HepG2 (cell line): ENCODE measurements around the gene MXRA8. TPM values are rescaled to one million over a fixed set of nuclear protein-coding genes. Genes with fewer than 3 reads are reported as not detected.
A peak's percentile ranks its signal among the peaks of the same experiment; 100 is the strongest.

Experiments
- CHD2 ChIP-seq: IDR thresholded peaks from 2 replicates; pipeline ENCODE4 v1.6.1; 2011; ENCODE audit warnings: low read depth, low read length, improper control_type of control experiment
- GATAD1 ChIP-seq: IDR thresholded peaks from 2 replicates; pipeline ENCODE4 v1.6.1; 2016; ENCODE audit warnings: missing genetic modification reagents, missing compliant biosample characterization
- MTF2 ChIP-seq: sonication (generic); formaldehyde crosslinking; IDR thresholded peaks from 2 replicates; pipeline ENCODE4 v1.5.0; 2020; ENCODE audit warnings: missing genetic modification reagents, borderline replicate concordance
- NFKB2 ChIP-seq: sonication (generic); formaldehyde crosslinking; IDR thresholded peaks from 2 replicates; pipeline ENCODE4 v1.4.0; 2020; ENCODE audit warnings: missing genetic modification reagents, borderline replicate concordance
- POLR2G ChIP-seq: fragments of 200-400 bp; formaldehyde crosslinking; IDR thresholded peaks from 2 replicates; pipeline ENCODE4 v1.6.1; 2018; ENCODE audit warnings: mild to moderate bottlenecking, low read depth, low read length, moderate library complexity
- RBM39 ChIP-seq: fragments of 200-400 bp; formaldehyde crosslinking; IDR thresholded peaks from one replicate; pipeline ENCODE4 v1.6.1; 2018; ENCODE audit warnings: antibody characterized with exemption, mild to moderate bottlenecking, low read depth, low read length; ENCODE audit not compliant: poor library complexity, severe bottlenecking
- SAP130 ChIP-seq: IDR thresholded peaks from 2 replicates; pipeline ENCODE4 v1.6.1; 2016; ENCODE audit warnings: low read depth
- SMARCC2 ChIP-seq: fragments of 450-650 bp; IDR thresholded peaks from 2 replicates; pipeline ENCODE4 v1.6.1; 2017; ENCODE audit warnings: antibody characterized with exemption, mild to moderate bottlenecking
- THAP9 ChIP-seq: sonication (generic); formaldehyde crosslinking; IDR thresholded peaks from 2 replicates; pipeline ENCODE4; 2020; ENCODE audit warnings: missing genetic modification reagents, mild to moderate bottlenecking, borderline replicate concordance
- TMF1 ChIP-seq: sonication (generic); formaldehyde crosslinking; IDR thresholded peaks from 2 replicates; pipeline ENCODE4 v1.8.1; 2022; ENCODE audit warnings: low read depth, missing genetic modification reagents
- YEATS2 ChIP-seq: sonication (generic); formaldehyde crosslinking; IDR thresholded peaks from 2 replicates; pipeline ENCODE4 v1.4.0; 2020; ENCODE audit warnings: missing genetic modification reagents, borderline replicate concordance
- ZFP90 ChIP-seq: sonication (generic); formaldehyde crosslinking; IDR thresholded peaks from 2 replicates; pipeline ENCODE4 v1.8.0; 2022; ENCODE audit warnings: missing genetic modification reagents, mild to moderate bottlenecking, inconsistent platforms, borderline replicate concordance
- ZMYM4 ChIP-seq: sonication (generic); formaldehyde crosslinking; IDR thresholded peaks from 2 replicates; pipeline ENCODE4 v1.8.1; 2023; ENCODE audit warnings: mild to moderate bottlenecking, missing genetic modification reagents
- ZNF10 ChIP-seq: sonication (generic); formaldehyde crosslinking; IDR thresholded peaks from 2 replicates; pipeline ENCODE4 v1.4.0; 2020; ENCODE audit warnings: mild to moderate bottlenecking, low read depth, missing genetic modification reagents, borderline replicate concordance
- ZNF17 ChIP-seq: sonication (generic); formaldehyde crosslinking; IDR thresholded peaks from 2 replicates; pipeline ENCODE4 v1.5.0; 2020; ENCODE audit warnings: mild to moderate bottlenecking, missing genetic modification reagents
- ZNF672 ChIP-seq: sonication (generic); formaldehyde crosslinking; IDR thresholded peaks from 2 replicates; pipeline ENCODE4 v1.8.1; 2022; ENCODE audit warnings: missing genetic modification reagents
- ZNF777 ChIP-seq: sonication (generic); formaldehyde crosslinking; IDR thresholded peaks from 2 replicates; pipeline ENCODE4 v1.4.0; 2020; ENCODE audit warnings: missing genetic modification reagents
- ZNF879 ChIP-seq: sonication (generic); formaldehyde crosslinking; IDR thresholded peaks from 2 replicates; pipeline ENCODE4 v1.8.1; 2023; ENCODE audit warnings: missing genetic modification reagents
- polyA plus RNA-seq, 8 experiments: library from polyadenylated mRNA; depleted of rRNA in 3 of 8; stranded (reverse) in 7 of 8; unstranded in 1 of 8; fragments of >200 nt; fragmentation: Illumina TruSeq in 4 of 8; extraction: Trizol in 4 of 8; gene quantifications; 2 replicates each; pipeline versions ENCODE4 v1.2.1 to v1.2.3, GENCODE V29; 2011 to 2016; ENCODE audit warnings: low read depth in 4 of 8, missing spikeins in 1 of 8, mixed read lengths in 1 of 8; ENCODE audit not compliant: insufficient read depth in 1 of 8
- total RNA-seq, 5 experiments: library from RNA; depleted of rRNA; stranded (reverse); fragments of >200 nt; fragmentation: Illumina TruSeq; extraction: Trizol; gene quantifications; 2 replicates each; pipeline ENCODE4 v1.2.3, GENCODE V29; 2016; ENCODE audit warnings: low read depth in 1 of 5
- TF ChIP-seq, protein P1 (sequence below): sonication (generic); formaldehyde crosslinking; IDR thresholded peaks from 2 replicates; pipeline ENCODE4 v1.5.1; 2020; ENCODE audit warnings: mild to moderate bottlenecking, missing genetic modification reagents, moderate library complexity
- TF ChIP-seq, protein P2 (sequence below): IDR thresholded peaks from 2 replicates; pipeline ENCODE4 v1.6.1; 2016; ENCODE audit warnings: mild to moderate bottlenecking, missing biosample characterization, missing genetic modification reagents
- TF ChIP-seq, protein P3 (sequence below): IDR thresholded peaks from 2 replicates; pipeline ENCODE4 v1.6.1; 2012; ENCODE audit warnings: inconsistent platforms

MXRA8 gene
- total and polyA plus RNA-seq, 2 of the 13 experiments (the other 11 are each of a cell fraction or from before 2014, with no cell fraction given), result 19.8 to 44.8 TPM

GRCh38 chr1:1351511-1352427 lies 6.6 kb downstream of the MXRA8 start (continued):
- TF ChIP-seq, protein P1, sequence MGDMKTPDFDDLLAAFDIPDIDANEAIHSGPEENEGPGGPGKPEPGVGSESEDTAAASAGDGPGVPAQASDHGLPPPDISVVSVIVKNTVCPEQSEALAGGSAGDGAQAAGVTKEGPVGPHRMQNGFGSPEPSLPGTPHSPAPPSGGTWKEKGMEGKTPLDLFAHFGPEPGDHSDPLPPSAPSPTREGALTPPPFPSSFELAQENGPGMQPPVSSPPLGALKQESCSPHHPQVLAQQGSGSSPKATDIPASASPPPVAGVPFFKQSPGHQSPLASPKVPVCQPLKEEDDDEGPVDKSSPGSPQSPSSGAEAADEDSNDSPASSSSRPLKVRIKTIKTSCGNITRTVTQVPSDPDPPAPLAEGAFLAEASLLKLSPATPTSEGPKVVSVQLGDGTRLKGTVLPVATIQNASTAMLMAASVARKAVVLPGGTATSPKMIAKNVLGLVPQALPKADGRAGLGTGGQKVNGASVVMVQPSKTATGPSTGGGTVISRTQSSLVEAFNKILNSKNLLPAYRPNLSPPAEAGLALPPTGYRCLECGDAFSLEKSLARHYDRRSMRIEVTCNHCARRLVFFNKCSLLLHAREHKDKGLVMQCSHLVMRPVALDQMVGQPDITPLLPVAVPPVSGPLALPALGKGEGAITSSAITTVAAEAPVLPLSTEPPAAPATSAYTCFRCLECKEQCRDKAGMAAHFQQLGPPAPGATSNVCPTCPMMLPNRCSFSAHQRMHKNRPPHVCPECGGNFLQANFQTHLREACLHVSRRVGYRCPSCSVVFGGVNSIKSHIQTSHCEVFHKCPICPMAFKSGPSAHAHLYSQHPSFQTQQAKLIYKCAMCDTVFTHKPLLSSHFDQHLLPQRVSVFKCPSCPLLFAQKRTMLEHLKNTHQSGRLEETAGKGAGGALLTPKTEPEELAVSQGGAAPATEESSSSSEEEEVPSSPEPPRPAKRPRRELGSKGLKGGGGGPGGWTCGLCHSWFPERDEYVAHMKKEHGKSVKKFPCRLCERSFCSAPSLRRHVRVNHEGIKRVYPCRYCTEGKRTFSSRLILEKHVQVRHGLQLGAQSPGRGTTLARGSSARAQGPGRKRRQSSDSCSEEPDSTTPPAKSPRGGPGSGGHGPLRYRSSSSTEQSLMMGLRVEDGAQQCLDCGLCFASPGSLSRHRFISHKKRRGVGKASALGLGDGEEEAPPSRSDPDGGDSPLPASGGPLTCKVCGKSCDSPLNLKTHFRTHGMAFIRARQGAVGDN, result peak; percentile 36; the same call in 1 of the 2 replicates
- TF ChIP-seq, protein P2, sequence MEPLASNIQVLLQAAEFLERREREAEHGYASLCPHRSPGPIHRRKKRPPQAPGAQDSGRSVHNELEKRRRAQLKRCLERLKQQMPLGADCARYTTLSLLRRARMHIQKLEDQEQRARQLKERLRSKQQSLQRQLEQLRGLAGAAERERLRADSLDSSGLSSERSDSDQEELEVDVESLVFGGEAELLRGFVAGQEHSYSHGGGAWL, result no peak
- TF ChIP-seq CHD2 (no peak), TMF1 (CRISPR knock-in tag) (no peak), ZFP90 (no peak), SAP130 (CRISPR knock-in tag) (no peak), ZMYM4 (no peak), YEATS2 (CRISPR knock-in tag) (no peak), ZNF10 (CRISPR knock-in tag) (no peak), RBM39 (no peak), ZNF17 (CRISPR knock-in tag) (no peak), ZNF672 (CRISPR knock-in tag) (no peak), NFKB2 (CRISPR knock-in tag) (no peak), POLR2G (0 out of 2 replicates have a peak, but pooled peaks have one; percentile 1), ZNF879 (CRISPR knock-in tag) (no peak), GATAD1 (no peak), THAP9 (CRISPR knock-in tag) (0 out of 2 replicates have a peak, but pooled peaks have one; percentile 13), MTF2 (CRISPR knock-in tag) (no peak), ZNF777 (CRISPR knock-in tag) (no peak), SMARCC2 (no peak)
- TF ChIP-seq, protein P3, sequence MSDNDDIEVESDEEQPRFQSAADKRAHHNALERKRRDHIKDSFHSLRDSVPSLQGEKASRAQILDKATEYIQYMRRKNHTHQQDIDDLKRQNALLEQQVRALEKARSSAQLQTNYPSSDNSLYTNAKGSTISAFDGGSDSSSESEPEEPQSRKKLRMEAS, result 0 out of 2 replicates have a peak, but pooled peaks have one; percentile 10
